Hepatocyte (in vitro differentiated cells): ENCODE results near the gene VIPR2.

Experiments used
- EZH2 ChIP-seq: fragments of 200-600 bp; sonication (generic); IDR thresholded peaks from 2 replicates; pipeline ENCODE4 v1.6.1; 2016; ENCODE audit warnings: antibody characterized with exemption, mild to moderate bottlenecking, borderline replicate concordance
- EZH2phosphoT487 ChIP-seq: fragments of 200-600 bp; sonication (generic); IDR thresholded peaks from one replicate; pipeline ENCODE4 v1.6.1; 2018; ENCODE audit warnings: antibody characterized with exemption, mild to moderate bottlenecking, low read depth, moderate library complexity; ENCODE audit not compliant: unreplicated experiment, severe bottlenecking
- TF ChIP-seq, protein P1 (sequence below): fragments of 200-600 bp; sonication (generic); IDR thresholded peaks from 2 replicates; pipeline ENCODE4 v1.5.1; 2016; ENCODE audit warnings: antibody characterized with exemption, mild to moderate bottlenecking; ENCODE audit not compliant: poor library complexity

- TF ChIP-seq, protein P1, sequence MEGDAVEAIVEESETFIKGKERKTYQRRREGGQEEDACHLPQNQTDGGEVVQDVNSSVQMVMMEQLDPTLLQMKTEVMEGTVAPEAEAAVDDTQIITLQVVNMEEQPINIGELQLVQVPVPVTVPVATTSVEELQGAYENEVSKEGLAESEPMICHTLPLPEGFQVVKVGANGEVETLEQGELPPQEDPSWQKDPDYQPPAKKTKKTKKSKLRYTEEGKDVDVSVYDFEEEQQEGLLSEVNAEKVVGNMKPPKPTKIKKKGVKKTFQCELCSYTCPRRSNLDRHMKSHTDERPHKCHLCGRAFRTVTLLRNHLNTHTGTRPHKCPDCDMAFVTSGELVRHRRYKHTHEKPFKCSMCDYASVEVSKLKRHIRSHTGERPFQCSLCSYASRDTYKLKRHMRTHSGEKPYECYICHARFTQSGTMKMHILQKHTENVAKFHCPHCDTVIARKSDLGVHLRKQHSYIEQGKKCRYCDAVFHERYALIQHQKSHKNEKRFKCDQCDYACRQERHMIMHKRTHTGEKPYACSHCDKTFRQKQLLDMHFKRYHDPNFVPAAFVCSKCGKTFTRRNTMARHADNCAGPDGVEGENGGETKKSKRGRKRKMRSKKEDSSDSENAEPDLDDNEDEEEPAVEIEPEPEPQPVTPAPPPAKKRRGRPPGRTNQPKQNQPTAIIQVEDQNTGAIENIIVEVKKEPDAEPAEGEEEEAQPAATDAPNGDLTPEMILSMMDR, result no peak
- TF ChIP-seq EZH2, result no peak
- TF ChIP-seq EZH2phosphoT487, result no peak
These were observed 5.5 kb downstream of the VIPR2 start for GRCh38 chr7:159139202-159139601.
